Ishikawa (cell line): ENCODE data around the gene NHSL1.

Experiments used
- CEBPB ChIP-seq: IDR thresholded peaks from 2 replicates; pipeline ENCODE4 v1.6.1; 2012
- CREB1 ChIP-seq: IDR thresholded peaks from 2 replicates; pipeline ENCODE4 v1.6.1; 2012; ENCODE audit warnings: low read depth
- EGR1 ChIP-seq: IDR thresholded peaks from 2 replicates; pipeline ENCODE4 v1.6.1; 2012
- EP300 ChIP-seq: IDR thresholded peaks from 2 replicates; pipeline ENCODE4 v1.6.1; 2012; ENCODE audit warnings: borderline replicate concordance
- FOXM1 ChIP-seq: IDR thresholded peaks from 2 replicates; pipeline ENCODE4 v1.6.1; 2012; ENCODE audit warnings: low read depth, borderline replicate concordance
- MAX ChIP-seq: IDR thresholded peaks from 2 replicates; pipeline ENCODE4 v1.6.1; 2012
- NFIC ChIP-seq: IDR thresholded peaks from 2 replicates; pipeline ENCODE4 v1.6.1; 2012
- RAD21 ChIP-seq: IDR thresholded peaks from 2 replicates; pipeline ENCODE4 v1.6.1; 2012; ENCODE audit warnings: low read depth
- REST ChIP-seq: IDR thresholded peaks from 2 replicates; pipeline ENCODE4 v1.6.1; 2012; ENCODE audit warnings: low read depth, mild to moderate bottlenecking
- TAF1 ChIP-seq: IDR thresholded peaks from 2 replicates; pipeline ENCODE4 v1.6.1; 2012; ENCODE audit warnings: low read depth, mild to moderate bottlenecking
- TCF12 ChIP-seq: IDR thresholded peaks from 2 replicates; pipeline ENCODE4 v1.6.1; 2012; ENCODE audit warnings: low read depth
- TEAD4 ChIP-seq: IDR thresholded peaks from 2 replicates; pipeline ENCODE4 v1.6.1; 2012
- USF1 ChIP-seq: IDR thresholded peaks from 2 replicates; pipeline ENCODE4 v1.6.1; 2012
- YY1 ChIP-seq: IDR thresholded peaks from 2 replicates; pipeline ENCODE4 v1.6.1; 2012; ENCODE audit warnings: low read depth
- ZBTB7A ChIP-seq: IDR thresholded peaks from 2 replicates; pipeline ENCODE4 v1.6.1; 2012; ENCODE audit warnings: low read depth

NHSL1 gene

GRCh38 chr6:138485586-138486248 lies 13.6 kb downstream of the NHSL1 start:
- TF ChIP-seq EP300 (no peak), NFIC (no peak), ZBTB7A (no peak), YY1 (no peak), TCF12 (no peak), EGR1 (no peak), RAD21 (no peak), CREB1 (no peak), FOXM1 (no peak), REST (no peak)

GRCh38 chr6:138485005-138485545 lies 14.2 kb downstream of the NHSL1 start:
- TF ChIP-seq EGR1: no peak

- TF ChIP-seq ZBTB7A (no peak), MAX (no peak)
These were observed 15.1 kb downstream of the NHSL1 start for GRCh38 chr6:138484018-138484731.

GRCh38 chr6:138482816-138483215 lies 16.5 kb downstream of the NHSL1 start:
- no peak for TF ChIP-seq NFIC
- no peak for TF ChIP-seq RAD21
- no peak for TF ChIP-seq TEAD4
- TF ChIP-seq EP300: no peak
- no peak for TF ChIP-seq ZBTB7A
- no peak for TF ChIP-seq REST
- no peak for TF ChIP-seq FOXM1
- no peak for TF ChIP-seq CREB1
- TF ChIP-seq USF1: no peak
- TF ChIP-seq CEBPB: no peak
- no peak for TF ChIP-seq EGR1
- TF ChIP-seq MAX: no peak
- no peak for TF ChIP-seq TAF1
- TF ChIP-seq YY1: no peak
- TF ChIP-seq TCF12: no peak

- TF ChIP-seq ZBTB7A (no peak), FOXM1 (no peak), CREB1 (no peak), TCF12 (no peak), RAD21 (no peak), TEAD4 (no peak), CEBPB (no peak), NFIC (no peak), USF1 (no peak), MAX (no peak), REST (no peak), YY1 (no peak), EP300 (no peak), EGR1 (no peak)
These were observed 18.9 kb downstream of the NHSL1 start for GRCh38 chr6:138480279-138480949.
